ENCODE results near the gene BSND.
A peak's percentile ranks its signal among the peaks of the same experiment; 100 is the strongest.
"Not testable (repeated sequence)": the region's sequence is repeated elsewhere in the genome, so short reads cannot be mapped to it uniquely, and the experiment has no call there.

Gene BSND

DNA sequence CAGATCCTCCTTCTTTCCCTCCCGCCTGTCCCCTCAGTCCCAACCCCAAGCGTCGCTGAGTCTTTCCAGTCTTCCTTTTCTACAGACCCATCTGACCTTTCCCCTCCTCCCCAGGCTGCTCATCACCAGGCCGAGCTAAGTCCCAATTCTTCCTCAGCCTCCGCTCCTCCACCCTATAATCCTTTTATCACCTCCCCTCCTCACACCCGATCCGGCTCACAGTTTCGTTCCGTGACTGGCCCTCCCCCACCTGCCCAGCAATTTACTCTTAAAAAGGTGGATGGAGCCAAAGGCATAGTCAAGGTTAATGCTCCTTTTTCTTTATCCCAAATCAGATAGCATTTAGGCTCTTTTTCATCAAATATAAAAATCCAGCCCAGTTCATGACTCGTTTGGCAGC lies 25.4 kb downstream of the BSND start:
- not testable (repeated sequence) for DNase-seq

DNA sequence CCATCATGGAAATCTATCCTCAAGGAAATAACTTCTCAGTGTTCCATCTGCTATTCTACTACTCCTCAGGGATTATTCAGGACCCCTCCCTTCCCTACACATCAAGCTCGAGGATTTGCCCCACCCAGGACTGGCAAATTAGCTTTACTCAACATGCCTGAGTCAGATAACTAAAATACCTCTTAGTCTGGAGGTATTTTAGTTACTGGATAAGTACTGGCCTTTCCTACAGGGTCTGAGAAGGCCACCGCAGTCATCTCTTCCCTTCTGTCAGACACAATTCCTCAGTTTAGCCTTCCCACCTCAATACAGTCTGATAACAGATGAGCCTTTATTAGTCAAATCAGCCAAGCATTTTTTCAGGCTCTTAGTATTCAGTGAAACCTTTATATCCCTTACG lies 27.9 kb downstream of the BSND start:
- DNase-seq = not testable (repeated sequence)

DNA sequence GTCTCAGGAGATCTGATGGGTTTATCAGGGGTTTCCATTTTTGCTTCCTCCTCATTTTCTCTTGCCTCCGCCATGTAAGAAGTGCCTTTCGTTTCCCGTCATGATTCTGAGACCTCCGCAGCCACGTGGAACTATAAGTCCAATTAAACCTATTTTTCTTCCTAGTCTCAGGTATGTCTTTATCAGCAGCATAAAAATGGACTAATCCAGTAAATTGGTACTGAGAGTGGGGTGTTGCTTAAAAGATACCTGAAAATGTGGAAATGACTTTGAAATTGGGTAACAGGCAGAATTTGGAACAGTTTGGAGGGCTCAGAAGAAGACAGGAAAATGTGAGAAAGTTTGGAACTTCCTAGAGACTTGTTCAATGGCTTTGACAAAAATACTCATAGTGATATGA lies 32.4 kb downstream of the BSND start:
- DNase-seq = not testable (repeated sequence)

DNA sequence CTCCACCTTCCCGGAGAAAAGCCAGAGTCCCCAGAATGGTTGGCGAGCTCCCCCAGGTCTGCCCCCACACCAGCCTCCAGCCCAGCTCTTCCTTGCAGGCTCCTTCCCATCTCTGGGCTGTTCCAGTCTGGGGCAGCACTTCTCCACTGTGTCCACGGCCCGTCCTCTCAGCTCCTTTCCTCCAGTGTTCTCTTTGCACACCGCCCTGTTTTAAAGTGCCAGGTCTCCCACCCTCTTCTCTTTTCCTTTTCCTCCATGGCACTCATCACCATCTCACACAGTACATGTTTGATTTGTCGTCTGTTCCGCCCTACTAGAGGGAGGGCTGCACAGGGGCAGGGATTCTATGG lies 34.5 kb downstream of the BSND start:
- no peak for DNase-seq

DNA sequence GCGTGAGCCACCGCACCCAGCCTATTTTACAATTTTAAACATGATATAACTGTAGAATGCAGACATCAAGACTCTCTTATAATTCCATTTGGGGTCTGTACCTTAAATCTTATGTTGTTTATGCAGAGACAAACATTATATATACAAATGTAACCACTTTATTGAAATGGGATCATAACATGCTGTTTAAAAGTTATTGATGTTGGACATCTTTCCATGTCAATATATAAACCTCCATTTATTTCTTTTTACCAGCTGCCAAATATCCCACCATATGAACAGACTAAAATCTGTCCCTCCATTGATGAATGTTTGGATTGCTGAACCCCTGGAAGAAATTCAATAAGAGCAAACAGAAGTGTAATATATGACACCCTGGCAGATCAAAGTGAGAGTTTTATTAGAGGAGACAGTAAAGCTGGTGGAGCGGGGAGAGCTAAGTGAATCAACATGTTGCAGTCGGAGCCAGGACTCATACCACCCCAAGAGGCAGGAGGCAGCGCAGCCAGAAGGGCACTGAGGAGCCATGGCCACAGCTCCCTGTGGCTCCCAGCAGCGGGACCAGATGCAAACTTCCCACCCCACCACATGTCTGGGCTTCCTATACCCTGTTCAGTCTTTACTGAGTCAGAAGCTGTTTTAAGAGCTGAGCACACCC lies 35.9 kb downstream of the BSND start:
- DNase-seq = no peak

DNA sequence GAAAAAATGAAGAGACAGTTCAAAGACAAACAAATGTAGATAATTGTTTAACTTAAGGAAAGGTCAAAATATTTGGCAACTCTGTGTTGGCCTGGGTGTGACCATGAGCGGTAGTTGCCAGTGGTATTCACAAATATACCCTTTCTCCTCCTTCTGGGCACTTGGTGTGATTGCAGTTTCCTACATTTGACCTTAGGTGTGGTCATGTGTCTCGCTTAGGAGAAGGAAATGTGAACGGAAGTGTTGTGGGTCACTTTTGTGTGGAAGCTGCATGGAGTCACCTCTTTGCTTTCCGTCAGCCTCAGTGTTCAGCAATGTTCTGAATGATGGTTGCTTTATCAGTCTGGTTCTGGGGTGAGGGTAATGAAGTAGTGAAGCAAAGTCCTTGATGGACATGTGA lies 37.2 kb downstream of the BSND start:
- DNase-seq = peak; percentile 28 to 65 (median 52)

DNA sequence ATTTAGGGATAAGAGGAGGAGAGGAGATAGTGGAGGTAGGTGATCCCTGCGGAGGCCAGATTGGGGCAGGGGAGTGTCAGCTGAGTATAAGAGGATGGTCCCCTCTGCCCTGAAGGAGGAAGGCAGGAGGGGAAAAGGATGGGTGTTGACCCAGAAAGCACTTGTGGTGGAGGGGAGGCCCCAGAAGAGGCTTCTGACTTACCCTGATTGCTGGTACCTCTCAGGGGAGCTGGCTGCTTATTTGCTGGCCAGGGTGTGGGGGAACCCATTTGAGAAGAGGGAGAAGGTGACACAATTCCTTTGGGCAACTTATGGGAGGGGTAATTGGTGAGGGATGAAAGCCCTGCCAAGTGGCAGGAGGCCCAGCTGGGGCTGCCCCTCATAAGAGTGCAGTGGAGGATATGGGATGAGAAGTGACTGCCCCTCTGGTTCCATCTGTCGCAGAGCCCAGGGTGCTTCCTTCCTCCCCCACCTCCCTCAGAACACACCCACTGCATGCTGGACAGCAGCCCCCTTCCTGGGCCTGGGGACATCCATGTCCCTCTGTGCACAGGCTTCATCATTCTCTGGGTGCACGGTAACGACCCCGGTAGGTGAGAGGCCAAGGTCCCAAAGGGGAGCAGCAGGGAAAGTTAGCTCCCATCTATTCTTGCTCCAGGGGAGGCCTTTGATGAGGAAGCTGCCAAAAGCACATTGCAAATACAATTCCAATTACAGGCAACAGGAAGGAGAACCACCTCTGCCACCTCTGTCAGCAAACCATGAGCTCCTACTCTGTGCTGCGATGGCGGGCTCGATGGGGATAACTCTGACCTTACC lies 39.2 kb downstream of the BSND start:
- no peak for DNase-seq

DNA sequence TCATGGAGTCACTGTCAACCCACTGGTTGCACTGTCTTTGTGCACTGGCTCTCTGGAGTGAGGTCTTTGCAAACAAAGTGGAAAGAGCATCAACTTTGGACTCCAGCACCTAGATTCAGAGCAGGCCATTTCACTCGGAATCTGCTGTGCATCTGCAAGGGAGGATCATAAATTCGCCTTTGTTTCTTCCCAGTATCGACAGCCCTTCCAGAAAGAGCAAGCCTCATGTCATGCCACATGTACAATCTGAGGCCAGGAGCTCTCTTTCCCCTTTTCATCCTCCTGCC lies 39.8 kb downstream of the BSND start:
- DNase-seq = no peak

DNA sequence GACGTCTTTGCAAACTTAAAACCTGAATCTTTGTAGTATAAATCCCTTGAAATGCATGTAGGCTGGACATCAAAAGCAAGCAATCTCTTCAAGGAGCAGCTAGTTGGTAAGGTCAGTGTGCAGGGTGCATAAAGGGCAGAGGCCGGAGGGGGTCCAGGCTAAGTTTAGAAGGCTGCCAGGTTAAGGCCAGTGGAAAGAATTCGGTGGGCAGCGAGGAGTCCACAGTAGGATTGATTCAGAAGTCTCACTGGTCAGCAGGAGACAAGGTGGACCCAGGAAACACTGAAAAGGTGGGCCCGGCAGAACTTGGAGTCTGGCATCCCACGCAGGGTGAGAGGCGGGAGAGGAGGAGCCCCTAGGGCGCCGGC lies 40.2 kb downstream of the BSND start:
- DNase-seq = no peak

DNA sequence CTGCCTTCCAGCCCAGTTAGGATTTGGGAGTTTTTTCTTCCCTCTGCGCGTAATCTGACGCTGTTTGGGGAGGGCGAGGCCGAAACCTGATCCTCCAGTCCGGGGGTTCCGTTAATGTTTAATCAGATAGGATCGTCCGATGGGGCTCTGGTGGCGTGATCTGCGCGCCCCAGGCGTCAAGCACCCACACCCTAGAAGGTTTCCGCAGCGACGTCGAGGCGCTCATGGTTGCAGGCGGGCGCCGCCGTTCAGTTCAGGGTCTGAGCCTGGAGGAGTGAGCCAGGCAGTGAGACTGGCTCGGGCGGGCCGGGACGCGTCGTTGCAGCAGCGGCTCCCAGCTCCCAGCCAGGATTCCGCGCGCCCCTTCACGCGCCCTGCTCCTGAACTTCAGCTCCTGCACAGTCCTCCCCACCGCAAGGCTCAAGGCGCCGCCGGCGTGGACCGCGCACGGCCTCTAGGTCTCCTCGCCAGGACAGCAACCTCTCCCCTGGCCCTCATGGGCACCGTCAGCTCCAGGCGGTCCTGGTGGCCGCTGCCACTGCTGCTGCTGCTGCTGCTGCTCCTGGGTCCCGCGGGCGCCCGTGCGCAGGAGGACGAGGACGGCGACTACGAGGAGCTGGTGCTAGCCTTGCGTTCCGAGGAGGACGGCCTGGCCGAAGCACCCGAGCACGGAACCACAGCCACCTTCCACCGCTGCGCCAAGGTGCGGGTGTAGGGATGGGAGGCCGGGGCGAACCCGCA lies 40.8 kb downstream of the BSND start, which contains the start of gene PCSK9:
Gene PCSK9, plus strand, starts transcription at position 207 of the 741 bp plus-strand sequence. Its CDS starts 290 bp downstream, at position 497.
- DNase-seq = no peak

DNA sequence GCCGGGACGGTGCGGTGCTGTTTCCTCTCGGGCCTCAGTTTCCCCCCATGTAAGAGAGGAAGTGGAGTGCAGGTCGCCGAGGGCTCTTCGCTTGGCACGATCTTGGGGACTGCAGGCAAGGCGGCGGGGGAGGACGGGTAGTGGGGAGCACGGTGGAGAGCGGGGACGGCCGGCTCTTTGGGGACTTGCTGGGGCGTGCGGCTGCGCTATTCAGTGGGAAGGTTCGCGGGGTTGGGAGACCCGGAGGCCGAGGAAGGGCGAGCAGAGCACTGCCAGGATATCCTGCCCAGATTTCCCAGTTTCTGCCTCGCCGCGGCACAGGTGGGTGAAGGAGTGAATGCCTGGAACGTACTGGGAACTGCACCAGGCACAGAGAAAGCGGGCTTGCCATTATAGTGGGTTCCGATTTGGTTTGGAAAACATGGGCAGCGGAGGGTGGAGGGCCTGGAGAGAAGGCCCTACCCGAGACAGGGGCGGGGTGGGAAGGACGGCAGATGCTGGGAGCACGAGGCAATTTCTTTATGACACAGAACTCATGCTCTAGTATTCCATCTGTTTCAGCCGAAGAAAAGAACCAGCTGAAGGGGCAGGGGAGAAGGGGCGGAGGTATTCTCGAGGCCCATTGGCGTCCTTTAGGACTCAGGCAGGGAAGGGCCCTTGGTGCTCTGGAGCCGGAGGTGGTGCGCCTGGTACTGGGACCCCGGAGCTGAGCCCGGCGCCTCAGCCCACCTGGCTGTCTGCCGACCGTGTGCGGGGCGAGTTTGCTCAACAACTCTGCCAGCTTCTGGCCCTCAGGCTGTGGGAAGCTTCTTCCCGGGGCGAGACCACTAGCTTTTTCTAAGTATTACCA lies 41.6 kb downstream of the BSND start:
- DNase-seq = no peak

DNA sequence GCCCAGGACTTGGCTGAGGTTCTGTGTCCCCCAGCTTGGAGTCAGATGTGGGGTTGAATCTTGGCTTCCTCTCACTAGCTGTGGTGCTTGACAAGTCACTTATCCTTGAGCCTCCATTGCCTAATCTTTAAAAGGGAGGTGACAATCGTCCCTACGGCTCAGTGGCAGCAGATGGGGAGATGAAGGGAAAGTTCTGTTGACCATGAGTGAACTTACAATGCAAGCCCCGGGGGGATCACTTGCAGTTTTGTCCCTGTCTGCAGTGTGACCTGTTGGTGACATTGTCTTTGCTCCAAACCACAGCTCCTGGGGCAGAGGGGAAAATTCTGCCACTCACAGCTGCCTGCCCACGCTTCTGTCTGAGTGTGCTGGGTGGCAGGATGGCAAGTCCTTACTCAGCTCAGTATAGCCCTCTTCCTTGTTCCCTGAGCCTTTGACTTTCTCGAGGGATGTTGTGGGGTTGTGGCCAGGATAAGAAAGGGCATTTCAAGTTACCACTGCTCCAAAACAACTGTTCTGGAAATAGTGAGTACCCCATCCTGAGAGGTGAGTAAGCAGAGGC lies 42.3 kb downstream of the BSND start:
- peak in 1 of 4 experiments; percentile 14 for DNase-seq

DNA sequence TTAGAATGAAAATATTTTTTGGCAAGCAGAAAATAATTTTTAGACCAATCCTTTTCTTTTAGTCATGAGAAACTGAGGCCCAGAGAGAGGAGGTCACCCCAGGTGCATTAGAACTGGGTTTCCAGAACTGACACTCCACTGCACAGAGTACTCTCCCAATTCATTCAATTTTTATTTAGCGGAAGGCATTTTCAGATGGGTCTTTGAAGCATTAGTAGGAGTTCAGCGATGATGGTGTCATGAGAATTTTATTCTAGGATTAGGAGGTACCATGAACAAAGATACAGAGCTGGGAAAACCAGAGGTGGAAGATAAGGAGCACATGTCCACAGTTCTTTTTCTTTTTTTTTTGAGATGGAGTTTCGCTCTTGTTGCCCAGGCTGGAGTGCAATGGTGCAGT lies 42.9 kb downstream of the BSND start:
- DNase-seq = no peak

DNA sequence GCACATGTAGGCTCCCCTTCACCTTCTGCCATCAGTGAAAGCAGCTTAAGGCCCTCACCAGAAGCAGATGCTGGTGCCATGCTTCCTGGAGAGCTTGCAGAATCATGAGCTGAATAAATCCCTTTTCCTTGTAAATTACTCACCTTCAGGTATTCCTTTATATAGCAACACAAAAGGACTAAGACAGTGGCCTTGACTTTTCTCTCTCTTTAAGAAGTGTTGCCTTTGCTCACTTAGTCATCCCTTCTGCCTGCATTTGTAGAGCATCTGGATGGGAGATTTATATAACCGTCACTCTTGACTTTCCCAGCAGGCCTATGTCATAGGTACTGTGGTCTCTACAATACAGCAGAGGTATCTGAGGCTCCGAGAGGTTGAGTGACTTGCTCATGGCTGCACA lies 44.3 kb downstream of the BSND start:
- no peak for DNase-seq

DNA sequence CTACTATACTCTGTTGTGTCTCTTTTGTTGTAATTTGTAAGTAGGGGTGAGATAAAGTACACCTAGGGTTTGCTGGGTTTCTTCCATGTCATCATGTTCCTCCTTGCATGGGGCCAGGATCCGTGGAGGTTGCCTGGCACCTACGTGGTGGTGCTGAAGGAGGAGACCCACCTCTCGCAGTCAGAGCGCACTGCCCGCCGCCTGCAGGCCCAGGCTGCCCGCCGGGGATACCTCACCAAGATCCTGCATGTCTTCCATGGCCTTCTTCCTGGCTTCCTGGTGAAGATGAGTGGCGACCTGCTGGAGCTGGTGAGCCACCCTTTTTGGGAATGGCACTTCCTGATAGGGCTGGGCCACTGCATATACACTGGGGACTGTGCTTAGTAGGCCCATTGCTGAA lies 45.0 kb downstream of the BSND start:
- no peak for DNase-seq

DNA sequence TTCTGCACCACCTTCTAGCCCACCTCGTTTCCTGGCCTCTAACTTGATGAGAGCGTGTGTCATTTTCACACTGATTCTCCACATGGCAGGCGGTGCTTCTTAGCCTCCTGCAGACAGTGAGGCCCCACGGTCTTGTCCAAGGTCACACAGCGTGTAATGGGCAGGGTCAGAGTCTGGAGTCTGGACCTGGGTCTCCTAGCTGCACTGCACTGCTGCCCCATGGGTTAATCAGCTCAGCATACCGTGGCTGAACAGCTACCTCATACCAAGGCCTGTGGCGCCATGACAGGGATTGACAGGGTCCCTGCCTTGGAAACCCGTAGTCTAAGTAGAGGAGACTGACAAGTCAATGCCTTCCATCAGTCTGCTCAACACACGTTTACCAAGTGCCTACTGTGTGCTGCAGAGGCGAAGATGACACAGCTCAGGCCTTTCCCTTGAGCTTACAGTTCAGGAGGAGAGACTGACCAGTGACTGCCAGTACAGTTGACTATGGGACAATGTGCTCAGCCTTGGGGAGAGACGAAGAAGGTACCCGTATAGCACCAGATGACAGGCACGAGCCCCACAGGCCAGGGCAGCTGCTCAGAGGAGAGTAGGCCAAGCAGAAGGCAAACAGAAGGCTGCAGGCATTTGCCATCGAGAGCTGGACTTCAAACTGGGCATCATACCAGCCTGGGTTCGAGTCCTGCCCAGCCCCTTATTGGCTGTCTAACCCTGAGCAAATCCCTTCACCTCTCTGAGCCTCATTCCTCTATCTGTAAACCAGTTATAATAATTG lies 46.1 kb downstream of the BSND start:
- no peak for DNase-seq

DNA sequence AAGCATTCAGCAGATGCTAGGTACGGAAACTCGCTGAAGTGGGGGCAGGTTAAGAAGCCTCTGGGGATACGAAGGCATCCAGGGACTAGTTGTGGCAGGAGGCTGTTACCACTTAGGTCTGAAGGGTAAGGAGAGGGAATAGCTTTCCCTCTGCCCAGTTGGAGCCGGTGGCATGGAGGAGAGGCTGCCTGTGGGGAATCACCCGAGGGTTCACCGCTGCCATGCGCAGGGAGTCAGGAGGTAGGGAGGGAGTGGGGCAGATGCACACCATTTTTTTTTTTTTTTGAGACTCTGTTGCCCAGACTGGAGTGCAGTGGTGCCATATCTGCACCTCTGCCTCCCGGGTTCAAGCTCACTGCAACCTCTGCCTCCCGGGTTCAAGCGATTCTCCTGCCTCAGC lies 46.7 kb downstream of the BSND start:
- no peak for DNase-seq

DNA sequence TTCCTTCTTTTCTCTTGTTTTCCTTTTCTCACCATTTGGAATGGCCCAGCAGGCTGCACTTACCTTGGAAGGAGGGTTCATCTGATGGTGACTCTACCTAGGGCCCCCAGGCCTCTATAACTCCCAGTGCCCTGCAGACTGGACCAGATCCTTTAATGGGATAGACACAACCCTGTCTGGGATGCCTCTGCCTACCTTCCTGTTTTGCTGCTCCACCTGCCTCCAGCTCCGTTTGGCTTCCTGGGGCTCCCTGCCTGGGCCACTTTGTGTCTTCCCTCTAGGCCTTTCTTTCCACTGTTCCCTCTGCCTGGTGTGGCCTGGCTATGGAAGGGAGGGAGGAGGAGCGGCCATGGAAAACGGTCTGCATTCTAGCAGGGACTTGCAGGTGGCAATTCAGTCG lies 48.1 kb downstream of the BSND start:
- DNase-seq = no peak

DNA sequence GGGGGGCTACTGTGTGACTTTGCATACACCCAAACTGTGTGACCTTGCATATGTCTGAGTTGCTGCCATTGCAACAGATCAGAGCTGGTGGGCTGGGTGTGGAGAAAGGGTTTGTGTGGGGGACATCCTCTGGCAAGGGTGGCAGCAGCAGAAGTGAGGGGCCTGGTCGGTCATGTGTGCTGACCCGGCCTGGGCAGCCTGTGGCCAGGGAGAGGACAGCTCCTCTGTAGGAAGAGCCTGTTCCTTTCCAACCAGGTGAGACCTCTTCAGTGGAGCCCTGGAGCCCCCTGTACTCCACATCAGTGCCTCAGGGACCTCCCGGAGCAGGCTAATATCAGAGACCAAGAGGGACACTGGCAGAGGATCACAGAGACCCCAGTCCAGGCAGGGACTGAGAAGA lies 48.9 kb downstream of the BSND start:
- no peak for DNase-seq

DNA sequence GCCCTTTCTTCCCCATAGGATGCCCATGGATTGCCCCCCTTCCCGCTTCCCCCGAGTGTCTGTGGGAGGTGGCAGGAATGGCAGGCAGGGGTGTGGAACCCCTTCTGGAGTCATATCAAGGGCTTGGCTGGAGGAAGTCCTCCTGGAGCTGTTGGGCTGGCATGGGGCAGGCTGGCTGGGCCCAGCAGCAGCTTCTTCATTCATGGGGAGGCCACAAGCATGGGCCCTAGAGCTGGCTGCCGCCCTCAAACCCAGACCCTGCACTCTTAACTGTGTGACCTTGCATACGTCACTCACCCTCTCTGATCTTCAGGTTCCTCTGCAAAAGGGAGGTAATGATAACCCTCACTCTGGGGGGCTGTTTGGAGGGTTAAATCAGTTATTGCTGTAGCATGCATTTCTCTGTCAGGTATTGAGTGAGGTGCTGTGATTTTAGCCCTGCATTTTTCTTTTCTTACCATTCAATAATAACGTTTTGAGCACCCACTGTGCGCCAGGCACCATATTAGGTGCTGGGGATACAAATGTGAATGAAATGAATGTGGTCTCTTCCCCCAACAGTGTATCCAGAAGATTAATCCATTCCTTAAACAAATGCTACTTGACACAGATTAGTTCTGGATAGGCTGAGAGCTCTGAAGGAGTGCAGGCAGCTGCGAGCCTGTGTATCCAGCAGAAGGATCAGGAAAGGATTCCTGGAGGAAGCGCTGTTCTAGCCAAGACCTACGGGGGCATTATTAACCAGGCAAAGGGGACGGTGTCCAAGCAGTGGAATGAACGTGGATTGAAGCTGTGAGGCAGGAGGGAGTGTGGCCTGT lies 49.9 kb downstream of the BSND start:
- no peak for DNase-seq
